GM21423 (cell line): Measurements from ENCODE around the gene PRRC1.

ENCODE experiments used
- ATAC-seq: cut with Tn5 transposase; IDR thresholded peaks from one replicate; pipeline ENCODE4 v1.9.1; 2021; ENCODE audit warnings: mild to moderate bottlenecking, moderate library complexity; ENCODE audit not compliant: unreplicated experiment

The PRRC1 gene

DNA sequence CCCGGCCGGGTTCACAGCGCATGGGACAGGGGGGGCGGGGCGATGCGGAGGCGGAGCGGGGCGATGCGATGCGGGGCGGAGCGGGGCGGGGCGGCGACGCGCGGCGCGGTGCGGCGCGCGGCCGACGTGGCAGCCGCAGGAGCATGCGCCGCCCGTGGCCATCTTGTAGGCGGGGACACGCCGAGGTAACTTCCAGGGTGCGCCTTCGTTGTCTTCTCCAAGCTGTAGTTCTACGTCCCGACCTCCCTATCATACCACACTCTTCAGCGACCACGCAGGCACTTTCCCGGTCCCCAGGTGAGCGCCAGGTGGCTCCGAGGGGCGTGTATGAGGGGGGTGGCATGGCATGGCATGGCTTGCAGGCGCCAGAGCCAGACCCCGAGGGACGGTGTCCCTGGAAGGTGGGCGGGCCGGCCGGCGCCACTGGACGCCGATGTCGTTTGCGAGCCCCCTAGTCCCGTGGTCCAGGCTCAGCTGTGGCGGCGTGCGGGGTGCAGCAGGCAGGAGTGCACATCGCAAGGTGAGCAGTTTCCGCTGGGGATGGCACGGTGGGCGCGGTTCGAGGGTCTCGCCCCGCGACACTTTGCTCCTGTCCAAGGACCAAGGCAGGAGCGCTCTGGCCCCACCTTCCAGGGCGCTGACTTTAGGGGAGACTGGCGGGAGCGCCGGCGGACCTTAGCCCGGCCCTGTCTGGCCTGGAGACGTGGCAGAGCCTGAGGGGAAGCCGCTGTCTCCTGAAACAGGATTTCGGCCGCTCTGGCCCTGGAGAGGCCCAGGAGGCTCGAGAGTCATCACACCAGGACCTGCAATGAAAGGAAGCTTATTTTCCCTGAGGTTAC, at the start of gene PRRC1:
PRRC1 (plus strand) TSS at position 161 of the 839 bp plus-strand sequence. CDS start 5,840 bp downstream, outside the sequence.
- peak; percentile 92 for ATAC-seq

DNA sequence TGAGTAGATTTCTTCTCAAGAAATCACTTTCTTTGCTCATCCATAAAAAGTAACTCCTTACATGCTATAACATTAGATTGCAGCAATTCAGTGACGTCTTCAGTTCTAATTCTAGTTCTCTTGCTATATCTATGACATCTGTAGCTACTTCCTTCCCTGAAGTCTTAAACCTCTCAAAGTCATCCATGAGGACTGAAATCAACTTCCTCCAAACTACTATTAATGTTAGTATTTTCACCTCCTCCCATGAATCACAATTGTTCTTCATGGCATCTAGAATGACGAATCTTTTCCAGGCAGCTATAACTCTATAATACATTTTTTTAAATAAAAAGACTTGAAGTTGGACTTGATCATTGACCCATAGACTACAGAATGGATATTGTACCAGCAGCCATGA, 46.2 kb upstream of the PRRC1 start:
- no peak for ATAC-seq

DNA sequence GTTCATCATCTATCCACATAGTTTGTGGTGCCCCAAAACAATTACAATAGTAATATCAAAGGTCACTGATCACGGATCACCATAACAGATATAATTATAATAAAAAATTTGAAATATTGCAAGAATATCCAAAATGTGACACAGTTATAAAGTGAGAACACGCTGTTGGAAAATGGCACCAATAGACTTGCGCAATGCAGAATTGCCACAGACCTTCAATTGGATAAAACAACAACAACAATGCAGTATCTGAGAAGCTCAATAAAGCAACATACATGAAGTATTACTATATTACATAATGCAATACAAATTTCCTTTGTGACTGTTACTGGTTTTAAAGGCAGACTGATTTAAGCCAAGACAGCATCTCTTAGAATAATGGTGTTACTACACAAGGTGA, 44.7 kb upstream of the PRRC1 start:
- ATAC-seq, result no peak

DNA sequence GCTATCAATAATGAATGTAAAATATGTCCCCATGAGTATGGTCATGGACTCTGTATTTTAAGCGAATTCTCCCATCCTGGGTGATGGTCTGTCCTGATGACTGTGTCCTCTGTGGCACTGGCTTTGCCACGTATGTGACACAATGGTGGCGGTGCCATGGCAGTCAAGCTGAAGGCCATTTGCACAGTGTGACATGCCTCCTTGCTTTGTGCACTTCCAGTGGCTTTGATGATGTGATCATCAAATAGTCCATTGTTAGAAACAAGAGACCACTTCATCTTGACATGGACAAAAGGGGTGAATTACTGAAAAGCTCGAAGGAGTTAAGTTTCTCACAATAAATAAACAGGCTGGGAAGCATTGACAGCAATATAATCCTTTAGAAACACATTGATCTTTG, 31.0 kb upstream of the PRRC1 start:
- no peak for ATAC-seq

DNA sequence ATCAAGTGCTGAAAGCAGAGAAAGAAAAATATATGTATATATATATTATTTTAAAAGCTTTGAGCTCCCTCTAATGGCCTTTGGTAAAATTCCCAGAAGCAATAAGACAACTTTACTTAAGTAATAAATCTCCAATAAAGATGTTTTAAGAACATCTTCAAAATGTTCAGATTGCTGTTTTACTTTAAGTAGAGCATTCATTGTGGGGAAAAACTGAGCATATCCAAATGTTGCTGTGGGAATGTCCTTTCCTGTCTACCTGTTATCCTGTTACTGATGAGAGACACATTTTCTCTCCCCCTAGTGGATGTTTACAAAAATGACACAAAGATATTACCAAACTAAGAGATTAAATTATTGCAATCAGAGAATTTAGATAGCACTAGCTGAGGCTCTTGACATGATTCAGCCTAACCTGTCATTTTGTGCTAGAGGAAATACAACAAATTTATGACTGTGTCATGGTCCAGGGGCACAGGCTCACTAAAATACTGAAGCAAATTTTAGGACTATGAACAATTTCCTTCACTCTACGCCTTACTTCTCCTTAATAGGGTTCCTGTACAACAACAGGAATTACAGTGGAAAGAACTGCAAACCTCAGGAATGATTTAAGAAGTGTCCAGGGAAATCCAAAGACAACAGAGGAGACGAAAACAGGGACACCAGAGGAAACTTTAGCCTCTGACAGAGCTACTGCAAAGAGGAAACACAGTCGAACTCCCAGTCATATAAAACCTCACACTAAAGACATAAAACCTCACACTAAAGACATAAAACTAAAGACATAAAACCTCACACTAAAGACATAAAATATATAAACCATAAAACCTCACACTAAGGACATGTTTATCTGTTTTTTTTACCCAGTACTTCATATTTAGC, 24.3 kb upstream of the PRRC1 start:
- ATAC-seq, result peak; percentile 70

DNA sequence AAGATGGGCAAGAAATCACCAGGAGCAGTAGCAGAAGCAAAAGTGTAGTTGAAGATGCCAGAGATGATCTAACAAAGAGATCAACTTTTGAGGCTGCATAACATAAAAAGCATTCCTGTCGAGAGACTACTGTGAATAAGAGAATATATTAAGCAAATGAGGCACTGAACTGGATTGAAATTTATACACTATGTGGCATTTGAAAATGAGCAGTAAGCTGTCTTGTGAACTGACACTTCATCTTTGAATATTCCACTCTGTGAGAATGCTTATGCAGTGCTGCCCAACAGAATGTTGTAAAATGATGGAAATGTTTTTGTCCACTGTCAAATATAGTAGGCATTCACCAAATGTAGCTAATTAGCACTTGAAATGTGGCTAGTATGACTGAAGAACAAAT, 18.9 kb upstream of the PRRC1 start:
- no peak for ATAC-seq

DNA sequence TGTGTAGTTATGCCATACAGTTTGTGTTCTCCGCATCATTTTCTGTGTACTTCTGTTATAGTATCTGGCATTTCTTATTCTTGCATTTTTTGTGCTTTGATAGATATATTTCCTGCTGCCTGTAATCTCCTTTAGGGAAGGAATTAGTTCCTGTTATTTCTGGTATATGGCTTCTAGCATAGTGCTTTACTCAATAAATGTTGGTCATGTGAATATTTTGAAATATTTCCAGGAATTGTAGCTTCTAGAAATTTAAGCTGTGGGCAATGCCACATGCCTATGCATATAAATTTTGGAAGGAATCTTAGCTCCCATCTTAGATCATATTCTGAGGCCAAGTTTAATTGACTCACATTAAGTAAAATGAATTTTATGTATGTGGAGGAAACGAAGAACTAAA, 11.5 kb upstream of the PRRC1 start:
- ATAC-seq, result no peak

DNA sequence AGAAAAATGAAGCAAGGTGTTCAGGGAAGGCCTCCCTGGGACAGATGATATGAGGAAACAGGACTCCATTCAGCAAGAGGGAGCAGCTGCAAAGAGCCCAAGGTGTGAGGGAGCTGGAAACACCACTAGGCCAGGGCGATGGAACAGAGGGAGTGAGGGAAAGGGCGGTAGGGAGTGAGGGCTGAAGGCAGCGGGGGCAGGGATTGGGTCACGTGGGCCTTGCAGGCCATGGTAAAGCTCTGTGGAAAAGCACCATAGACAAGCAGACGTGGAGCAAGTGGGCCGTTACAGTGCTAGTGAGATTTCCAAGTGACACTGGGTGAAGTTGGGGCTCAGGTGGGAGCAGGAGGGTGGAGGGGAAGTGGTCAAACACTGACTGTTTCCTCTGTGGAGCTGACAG, 10.8 kb upstream of the PRRC1 start:
- no peak for ATAC-seq

DNA sequence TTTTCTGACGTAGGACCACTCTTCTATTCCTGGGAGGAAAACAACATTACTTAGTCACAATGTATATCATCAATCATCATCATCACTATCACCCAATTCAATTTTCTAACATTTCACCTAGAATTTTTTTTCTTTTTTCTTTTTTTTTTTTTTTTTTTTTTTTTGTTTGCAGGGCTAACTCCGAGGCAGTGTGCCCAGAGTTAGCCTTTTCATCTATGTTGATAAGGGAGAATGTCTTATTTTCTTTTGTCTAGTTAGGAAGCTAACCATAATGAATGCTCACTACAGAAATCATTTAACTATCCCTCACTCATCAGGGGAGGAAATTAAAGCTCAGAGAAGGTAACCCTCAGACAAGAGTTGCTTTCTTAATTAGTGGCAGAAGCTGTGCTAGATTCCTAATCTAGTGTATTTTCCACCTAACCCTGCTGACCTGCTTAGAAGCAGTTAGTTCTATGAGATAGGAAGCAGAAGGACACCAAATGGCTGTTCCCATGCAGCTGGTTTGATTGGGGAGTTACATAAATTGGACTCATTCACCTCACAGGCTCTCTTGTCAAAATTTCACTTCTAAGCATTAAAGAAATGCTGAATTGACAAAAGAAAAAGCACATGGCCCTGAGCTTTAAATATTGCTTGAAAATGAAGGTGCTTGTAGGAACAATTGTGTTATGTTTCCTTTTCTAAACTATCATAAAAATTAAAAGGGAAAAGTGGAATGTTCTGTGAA, 8.6 kb upstream of the PRRC1 start:
- ATAC-seq, result no peak

DNA sequence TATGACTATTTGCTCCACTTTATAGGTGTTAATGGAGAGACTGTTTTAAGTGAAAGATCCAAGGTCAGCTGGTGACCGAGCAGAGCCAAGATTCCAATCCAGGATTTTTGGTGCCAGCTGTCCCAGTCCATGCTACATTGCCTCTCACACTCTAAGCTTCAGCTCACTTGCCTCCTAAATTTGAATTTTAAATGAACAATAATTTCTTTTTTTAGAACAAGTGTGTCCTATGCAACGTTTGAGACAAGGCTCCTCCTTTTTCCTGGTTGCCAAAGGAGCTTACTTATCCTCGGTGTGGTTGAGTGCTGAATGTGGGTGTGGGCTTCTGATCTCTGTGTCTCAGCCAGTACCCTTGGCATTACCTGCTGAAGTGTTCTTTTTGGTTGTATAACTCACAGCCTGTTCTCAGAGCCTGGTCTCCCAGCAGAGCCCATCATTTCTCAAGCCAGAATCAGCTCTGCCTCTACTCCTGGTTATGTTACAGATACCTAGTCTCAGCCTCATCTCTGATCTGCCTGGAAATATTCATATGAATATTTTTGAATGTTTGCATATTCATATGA, 4.0 kb upstream of the PRRC1 start:
- ATAC-seq, result no peak

DNA sequence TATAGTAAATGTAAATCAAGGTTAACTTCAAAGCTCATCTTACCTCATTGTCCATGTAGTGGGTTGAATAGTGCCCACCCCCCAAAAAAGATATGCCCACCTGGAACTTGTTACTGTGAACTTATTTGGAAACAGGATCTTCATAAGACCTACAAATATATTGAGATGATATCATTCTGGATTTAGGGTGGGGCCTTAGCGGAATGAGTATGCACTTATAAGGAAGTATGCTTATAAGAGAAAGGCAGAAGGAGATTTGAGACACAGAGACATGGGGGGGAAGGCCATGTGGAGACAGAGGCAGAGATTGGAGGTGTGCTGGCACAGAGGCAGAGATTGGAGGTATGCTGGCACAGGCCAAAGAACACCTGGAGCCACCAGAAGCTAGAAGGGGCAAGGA, 2.6 kb upstream of the PRRC1 start:
- ATAC-seq, result no peak

DNA sequence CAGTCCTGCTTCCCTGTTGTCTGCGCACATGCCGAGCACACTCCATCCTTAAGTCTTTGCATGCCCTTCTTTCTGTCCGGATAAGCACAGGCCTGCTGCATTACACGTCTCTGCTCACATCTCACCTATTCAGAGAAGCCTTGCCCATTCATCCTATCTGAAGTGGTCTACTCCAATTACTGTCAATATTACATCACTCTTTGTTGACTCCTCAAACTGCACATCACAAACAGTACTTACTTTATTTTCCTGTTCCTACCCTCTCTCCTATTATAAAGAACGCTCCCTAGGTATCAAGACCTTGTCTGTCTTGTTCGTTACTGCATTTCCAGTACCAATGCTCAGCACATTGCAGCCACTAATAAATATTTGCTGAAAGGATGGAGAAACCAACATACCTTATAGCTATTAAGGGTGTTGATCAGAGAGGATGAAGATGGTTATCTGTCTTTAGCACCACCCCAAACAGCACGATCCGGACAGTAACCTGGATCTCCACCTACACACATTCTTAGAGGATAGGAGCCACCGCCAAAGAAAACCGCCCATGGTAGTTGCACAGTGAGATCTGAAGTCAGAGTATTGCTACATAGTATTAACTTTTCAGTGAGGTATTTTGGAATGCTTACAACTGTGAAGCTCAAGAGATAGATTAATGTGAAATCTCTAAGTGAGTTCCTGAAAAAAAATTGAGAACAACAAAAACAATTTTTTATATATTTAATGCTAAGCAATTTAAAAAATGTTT, 1.6 kb upstream of the PRRC1 start:
- no peak for ATAC-seq

DNA sequence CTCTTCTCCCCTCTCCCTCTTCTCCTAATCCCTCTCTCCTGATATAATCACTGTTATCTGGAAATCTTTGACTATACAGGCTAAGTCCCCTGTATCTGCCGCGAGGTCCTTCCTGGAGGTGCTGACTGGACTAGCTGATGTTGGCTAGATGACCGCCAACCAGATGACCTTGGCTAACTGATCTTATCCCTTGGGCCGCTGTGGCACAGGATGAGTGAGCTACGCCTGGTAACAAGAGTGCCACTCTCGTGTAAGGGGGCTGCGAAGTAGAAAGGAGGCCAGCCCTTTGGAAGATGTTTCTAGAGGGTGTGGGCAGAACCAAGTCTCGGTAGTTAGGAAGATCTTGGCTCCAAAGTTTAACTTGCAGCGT, 345 bp upstream of the PRRC1 start:
- peak; percentile 24 for ATAC-seq

DNA sequence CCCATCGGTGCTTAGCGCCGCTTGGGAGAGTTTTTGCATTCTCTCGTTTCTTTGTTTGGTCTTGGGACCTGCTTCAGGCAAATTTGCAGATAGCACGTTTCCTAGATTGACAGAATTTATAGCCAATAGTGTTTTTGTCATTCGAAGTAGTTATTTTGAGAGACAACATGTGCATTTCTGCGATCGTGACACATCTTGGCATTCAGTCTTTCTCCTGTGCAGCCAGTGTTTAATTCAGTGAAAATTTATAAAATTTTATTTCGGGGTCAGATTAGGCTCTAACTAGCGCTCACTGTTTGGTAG, 830 bp downstream of the PRRC1 start:
- ATAC-seq, result no peak

DNA sequence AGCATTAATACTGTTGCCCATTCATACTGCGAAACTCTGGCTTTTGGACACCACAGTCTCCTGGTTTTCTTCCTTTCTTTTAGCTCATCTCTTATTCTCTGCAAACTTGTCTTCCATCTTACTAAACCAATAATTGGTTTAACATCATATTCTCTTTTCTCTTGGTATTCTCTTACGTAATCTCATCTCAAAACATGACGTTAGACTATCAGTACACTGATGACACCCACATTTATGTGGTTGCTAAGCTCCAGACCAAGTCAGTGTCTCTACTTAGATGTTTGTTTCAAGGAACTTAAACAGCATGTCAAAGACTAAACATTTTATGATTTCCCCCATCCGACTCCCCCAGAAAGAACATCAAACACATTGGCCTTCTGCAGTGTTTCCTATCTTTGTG, 2.1 kb downstream of the PRRC1 start:
- ATAC-seq, result no peak

DNA sequence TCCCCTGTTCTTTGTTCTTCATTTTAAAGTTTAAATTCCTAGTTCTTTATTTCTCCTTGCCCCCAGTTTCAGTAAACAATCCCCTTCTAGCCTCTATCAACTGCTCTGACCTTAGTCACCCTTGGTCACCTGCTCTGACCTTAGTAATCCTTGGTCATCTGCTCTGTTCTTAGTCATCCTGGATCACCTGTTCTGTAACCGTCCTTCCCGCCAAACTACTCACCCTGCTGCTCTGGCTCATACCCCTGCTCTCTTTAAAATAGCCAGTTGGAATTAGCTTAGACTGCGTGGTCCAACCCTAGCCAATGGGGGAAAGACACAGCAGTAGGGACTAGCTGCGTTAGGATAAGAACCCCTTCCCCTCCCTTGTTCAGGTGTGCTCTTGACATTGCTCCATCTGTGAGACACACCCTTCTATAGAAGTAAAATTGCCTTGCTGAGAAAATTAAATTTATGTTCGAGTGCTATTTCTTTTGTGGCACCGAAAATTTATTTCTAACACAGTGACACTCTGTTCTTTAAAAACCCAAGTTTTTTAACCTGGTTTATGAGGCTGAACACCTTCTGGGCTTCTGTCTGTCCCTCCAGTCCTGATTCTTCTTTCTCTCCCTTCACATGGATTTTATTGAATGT, 3.8 kb downstream of the PRRC1 start:
- no peak for ATAC-seq

DNA sequence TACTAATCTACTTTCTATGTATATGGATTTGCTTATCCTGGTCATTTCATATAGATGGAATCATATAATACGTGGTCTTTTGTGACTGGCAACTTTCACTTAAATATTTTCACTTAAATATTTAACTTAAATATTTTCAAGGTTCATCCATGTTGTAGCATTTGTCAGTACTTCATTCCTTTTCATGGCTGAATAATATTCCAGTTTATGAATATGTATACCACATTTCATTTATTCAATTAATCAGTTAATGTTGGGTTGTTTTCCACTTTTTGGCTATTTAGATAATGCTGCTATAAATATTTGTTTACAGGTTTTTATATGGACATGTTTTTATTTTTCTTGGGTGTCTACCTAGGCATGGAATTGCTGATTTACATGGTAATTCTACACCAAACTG, 7.7 kb downstream of the PRRC1 start:
- ATAC-seq, result no peak

DNA sequence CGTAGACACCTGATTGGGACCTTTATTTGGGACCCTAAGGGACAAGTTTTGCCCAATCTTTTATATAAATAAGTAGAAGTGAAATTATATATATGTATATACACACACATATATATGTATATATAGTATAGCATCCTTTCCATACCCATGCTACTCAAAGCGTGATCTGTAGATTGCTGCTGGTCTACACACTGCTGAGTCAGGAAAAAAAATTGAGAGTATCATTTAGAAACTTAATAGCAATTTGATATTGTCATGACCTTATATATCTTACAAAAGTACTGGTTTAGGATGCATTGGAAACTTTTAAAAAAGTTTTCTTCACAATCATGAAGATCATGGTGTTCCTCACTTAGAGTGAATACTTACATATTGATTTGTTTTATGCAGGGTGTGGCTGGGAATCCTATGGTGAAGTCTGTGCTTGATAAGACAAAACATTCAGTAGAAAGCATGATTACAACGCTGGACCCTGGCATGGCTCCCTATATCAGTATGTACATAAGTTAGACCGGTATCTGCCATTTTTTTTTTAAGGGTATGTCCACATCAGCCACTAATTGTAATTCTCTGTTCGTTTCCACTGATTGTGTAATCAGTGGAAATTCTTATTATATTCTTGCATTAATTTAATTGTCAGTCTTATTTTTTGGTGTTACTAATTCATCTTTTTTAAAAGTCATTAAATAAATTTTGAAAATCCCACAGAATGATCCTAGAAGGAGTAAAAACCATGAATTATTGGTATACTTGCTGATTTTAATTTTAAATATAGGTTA, 12.7 kb downstream of the PRRC1 start:
- no peak for ATAC-seq

DNA sequence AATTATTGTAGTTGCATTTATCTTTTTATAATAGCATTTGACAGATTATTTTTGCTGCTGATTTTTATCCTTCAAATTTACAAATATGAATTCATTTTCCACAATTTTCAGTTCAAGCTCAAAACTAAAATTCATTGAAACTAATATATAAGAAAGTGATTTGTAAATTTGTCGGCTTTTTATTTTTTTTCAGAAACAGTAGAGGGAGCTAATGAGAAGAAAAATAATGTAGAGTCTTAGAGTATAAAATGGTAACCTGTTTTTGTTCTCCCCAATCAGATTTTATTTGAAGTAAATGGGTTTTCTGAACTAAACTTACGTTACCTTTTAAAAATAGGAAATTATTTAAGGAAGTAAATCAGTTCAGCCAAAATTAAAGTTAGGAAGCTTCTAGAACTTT, 19.2 kb downstream of the PRRC1 start:
- ATAC-seq, result no peak
